Measurements from ENCODE around the gene SLC30A2. TPM values are rescaled to one million over a fixed set of nuclear protein-coding genes. Genes with fewer than 3 reads are reported as not detected.
A peak's percentile ranks its signal among the peaks of the same experiment; 100 is the strongest.

SLC30A2 gene
- total and polyA plus RNA-seq, 9 of the 15 experiments (the other 6 are each of a cell fraction or from before 2014, with no cell fraction given), result 0.01 to 0.18 (median 0.06) TPM; not detected in 3

DNA sequence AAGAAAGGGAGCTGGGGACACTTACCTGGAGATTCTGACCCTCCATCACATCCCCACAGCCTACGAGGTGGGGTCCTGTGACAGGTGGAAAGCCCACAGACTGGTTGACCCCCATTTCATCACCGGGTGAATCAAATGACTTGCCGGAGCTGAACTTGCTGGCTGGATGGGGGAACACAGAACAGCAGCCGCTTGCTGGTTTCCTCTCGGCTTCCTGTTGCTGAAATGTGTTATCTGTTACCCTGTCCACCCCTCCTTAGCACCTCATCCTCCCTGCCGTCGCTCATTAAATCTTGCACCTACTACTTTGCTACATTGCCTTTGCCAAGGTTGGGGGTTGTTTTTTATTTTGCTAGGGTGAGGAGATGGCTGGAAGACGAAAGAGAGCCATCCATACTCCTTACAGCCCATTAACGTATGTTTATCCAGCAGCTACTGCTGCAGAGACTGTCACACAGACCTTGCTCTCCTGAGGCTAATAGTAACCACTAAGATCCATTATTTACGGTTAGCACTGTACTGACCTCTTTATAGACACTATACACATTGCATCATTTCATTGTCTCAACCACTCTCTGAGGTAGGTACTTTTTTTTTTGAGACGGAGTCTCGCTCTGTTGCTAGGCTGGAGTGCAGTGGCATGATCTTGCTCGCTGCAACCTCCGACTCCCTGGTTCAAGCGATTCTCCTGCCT is 55.1 kb downstream of the SLC30A2 start (continued):
- TF ChIP-seq, protein P1, sequence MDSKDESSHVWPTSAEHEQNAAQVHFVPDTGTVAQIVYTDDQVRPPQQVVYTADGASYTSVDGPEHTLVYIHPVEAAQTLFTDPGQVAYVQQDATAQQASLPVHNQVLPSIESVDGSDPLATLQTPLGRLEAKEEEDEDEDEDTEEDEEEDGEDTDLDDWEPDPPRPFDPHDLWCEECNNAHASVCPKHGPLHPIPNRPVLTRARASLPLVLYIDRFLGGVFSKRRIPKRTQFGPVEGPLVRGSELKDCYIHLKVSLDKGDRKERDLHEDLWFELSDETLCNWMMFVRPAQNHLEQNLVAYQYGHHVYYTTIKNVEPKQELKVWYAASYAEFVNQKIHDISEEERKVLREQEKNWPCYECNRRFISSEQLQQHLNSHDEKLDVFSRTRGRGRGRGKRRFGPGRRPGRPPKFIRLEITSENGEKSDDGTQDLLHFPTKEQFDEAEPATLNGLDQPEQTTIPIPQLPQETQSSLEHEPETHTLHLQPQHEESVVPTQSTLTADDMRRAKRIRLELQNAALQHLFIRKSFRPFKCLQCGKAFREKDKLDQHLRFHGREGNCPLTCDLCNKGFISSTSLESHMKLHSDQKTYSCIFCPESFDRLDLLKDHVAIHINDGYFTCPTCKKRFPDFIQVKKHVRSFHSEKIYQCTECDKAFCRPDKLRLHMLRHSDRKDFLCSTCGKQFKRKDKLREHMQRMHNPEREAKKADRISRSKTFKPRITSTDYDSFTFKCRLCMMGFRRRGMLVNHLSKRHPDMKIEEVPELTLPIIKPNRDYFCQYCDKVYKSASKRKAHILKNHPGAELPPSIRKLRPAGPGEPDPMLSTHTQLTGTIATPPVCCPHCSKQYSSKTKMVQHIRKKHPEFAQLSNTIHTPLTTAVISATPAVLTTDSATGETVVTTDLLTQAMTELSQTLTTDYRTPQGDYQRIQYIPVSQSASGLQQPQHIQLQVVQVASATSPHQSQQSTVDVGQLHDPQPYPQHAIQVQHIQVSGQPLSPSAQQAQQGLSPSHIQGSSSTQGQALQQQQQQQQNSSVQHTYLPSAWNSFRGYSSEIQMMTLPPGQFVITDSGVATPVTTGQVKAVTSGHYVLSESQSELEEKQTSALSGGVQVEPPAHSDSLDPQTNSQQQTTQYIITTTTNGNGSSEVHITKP (IDR thresholded peaks at IDR 0.05; ENCODE audit: partially characterized antibody), result no peak
- TF ChIP-seq JUN (IDR thresholded peaks at IDR 0.05; ENCODE audit: borderline replicate concordance, low read depth, low read length) (no peak), JUN (CRISPR knock-in tag; IDR thresholded peaks at IDR 0.05; ENCODE audit: borderline replicate concordance) (no peak)

- WGBS (ENCODE audit: insufficient coverage, low coverage, missing lambda C conversion rate), result 68% methylated on average over 5 of the region's 6 CpGs
- H3K9me1 ChIP-seq (ENCODE audit: control insufficient read depth, insufficient read depth, low read length), result no peaks in the 10 kb centered on the region
- in situ Hi-C loops (cut with MboI), result no loop called here
- CTCF ChIA-PET (ENCODE audit: low intra/inter-chr PET ratio), result interaction anchor here (0.5 kb wide), 1 partner anchor 198 kb away, joined by 3 read pairs; no protein-coding TSS in a partner anchor
- H4K20me1 ChIP-seq (replicated peaks; ENCODE audit: control insufficient read depth, insufficient read depth, low read length), result no peaks in the 10 kb centered on the region
- intact Hi-C loops (cut with micrococcal nuclease), result loop anchor here (10.0 kb wide), 1 partner anchor 165 kb away; no protein-coding TSS in a partner anchor
- no peaks in the 10 kb centered on the region for H3K27me3 ChIP-seq (ENCODE audit: control insufficient read depth in 2 of 2, insufficient read depth in 2 of 2, low read length in 2 of 2)
- FAIRE-seq (no peak), ATAC-seq (no peak), DNase-seq (ENCODE audit: extremely low read depth in 1 of 4, low spot score in 3 of 4) (no peak)
- H3K27ac ChIP-seq (ENCODE audit: extremely low read depth, low read depth, low read length), result no peak overlapping the region
- no peaks in the 10 kb centered on the region for H3K9me3 ChIP-seq (replicated peaks; ENCODE audit: control insufficient read depth, insufficient read depth, low read depth, low read length)
- BruUV-seq (replicated peaks), result no TSS peak
- H3K4me1 ChIP-seq (replicated peaks in 1 of 2; ENCODE audit: control insufficient read depth in 2 of 2, insufficient read depth in 2 of 2, low read length in 2 of 2), result peaks cover 17 to 37% of the 10 kb centered on the region in 2 experiments
- H3K36me3 ChIP-seq (ENCODE audit: control insufficient read depth, insufficient read depth, low read length), result peaks cover 21% of the 10 kb centered on the region; the same call in 2 of the 3 replicates
- no peaks in the 10 kb centered on the region for H3K79me2 ChIP-seq (ENCODE audit: control insufficient read depth, insufficient read depth, low read length)
- H3K9ac ChIP-seq (ENCODE audit: insufficient read depth in 1 of 2, low read depth in 2 of 2, low read length in 2 of 2), result peak overlapping the region in 1 of 2 experiments; percentile 40; a peak in 1 of 4 replicates
- H2AFZ ChIP-seq (ENCODE audit: low read depth, low read length), result no peak overlapping the region
- POLR2A ChIA-PET, result interaction anchor here (0.6 to 1.1 kb wide), 5 partner anchors 9 to 160 kb away, joined by 3 to 4 read pairs (median 3); no protein-coding TSS in a partner anchor
- H3K4me2 ChIP-seq (ENCODE audit: insufficient read depth, low read length), result no peak overlapping the region
- no peak overlapping the region for H3K4me3 ChIP-seq
- TF ChIP-seq, protein P2, sequence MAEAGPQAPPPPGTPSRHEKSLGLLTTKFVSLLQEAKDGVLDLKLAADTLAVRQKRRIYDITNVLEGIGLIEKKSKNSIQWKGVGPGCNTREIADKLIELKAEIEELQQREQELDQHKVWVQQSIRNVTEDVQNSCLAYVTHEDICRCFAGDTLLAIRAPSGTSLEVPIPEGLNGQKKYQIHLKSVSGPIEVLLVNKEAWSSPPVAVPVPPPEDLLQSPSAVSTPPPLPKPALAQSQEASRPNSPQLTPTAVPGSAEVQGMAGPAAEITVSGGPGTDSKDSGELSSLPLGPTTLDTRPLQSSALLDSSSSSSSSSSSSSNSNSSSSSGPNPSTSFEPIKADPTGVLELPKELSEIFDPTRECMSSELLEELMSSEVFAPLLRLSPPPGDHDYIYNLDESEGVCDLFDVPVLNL (CRISPR knock-in tag; IDR thresholded peaks at IDR 0.05; ENCODE audit: low read depth), result no peak
- TF ChIP-seq SMAD2 (IDR thresholded peaks at IDR 0.05; ENCODE audit: low read depth, low read length), result no peak
- no peak for TF ChIP-seq PCBP2 (IDR thresholded peaks at IDR 0.05; ENCODE audit: low read depth, low read length, poor library complexity, severe bottlenecking)
- TF ChIP-seq FOXJ3 (CRISPR knock-in tag; IDR thresholded peaks at IDR 0.05), result no peak
- no peak for TF ChIP-seq MIER1 (IDR thresholded peaks at IDR 0.05; ENCODE audit: low read depth)
- no peak for TF ChIP-seq ZEB2 (IDR thresholded peaks at IDR 0.05)
- no peak for TF ChIP-seq PHF20 (IDR thresholded peaks at IDR 0.05; ENCODE audit: partially characterized antibody)
- no peak for TF ChIP-seq L3MBTL2 (IDR thresholded peaks at IDR 0.05)
- TF ChIP-seq POLR3A (IDR thresholded peaks at IDR 0.05; ENCODE audit: borderline replicate concordance, extremely low read depth, insufficient read depth, insufficient read length), result no peak
- TF ChIP-seq, protein P3, sequence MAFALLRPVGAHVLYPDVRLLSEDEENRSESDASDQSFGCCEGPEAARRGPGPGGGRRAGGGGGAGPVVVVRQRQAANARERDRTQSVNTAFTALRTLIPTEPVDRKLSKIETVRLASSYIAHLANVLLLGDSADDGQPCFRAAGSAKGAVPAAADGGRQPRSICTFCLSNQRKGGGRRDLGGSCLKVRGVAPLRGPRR (CRISPR knock-in tag; IDR thresholded peaks at IDR 0.05), result no peak
- no peak for TF ChIP-seq HSF4 (CRISPR knock-in tag; IDR thresholded peaks at IDR 0.05; ENCODE audit: borderline replicate concordance)
- no peak for TF ChIP-seq GATAD2A (IDR thresholded peaks at IDR 0.05)
Measured at GRCh38 chr1:25990251-25990650, 55.7 kb downstream of the SLC30A2 start.
